CD14-positive monocyte (primary cell): Measurements from ENCODE around the gene LMNTD2. TPM values are rescaled to one million over a fixed set of nuclear protein-coding genes. Genes with fewer than 3 reads are reported as not detected.

Experiments
- DNase-seq, 3 donors: peaks; one replicate each; pipeline ENCODE4 v3.0.0-alpha.2; 2011 to 2022
- H2AFZ ChIP-seq: 2 replicates; pipeline ENCODE4 v1.6.0; 2012; ENCODE audit warnings: mild to moderate bottlenecking, low read depth, low read length, inconsistent platforms; ENCODE audit not compliant: insufficient read depth, poor library complexity, severe bottlenecking
- H3K27ac ChIP-seq, 2 donors: 1 replicate in 1 of 2; 2 replicates in 1 of 2; pipeline ENCODE4 v1.5.1; 2012 to 2013; ENCODE audit warnings: low read length in 2 of 2, control low read depth in 1 of 2, inconsistent platforms in 1 of 2, low read depth in 1 of 2, mild to moderate bottlenecking in 1 of 2
- H3K27me3 ChIP-seq, 2 donors: one replicate each; pipeline versions ENCODE4 v1.6.0 to v1.6.1; 2011 to 2013; ENCODE audit warnings: low read length in 2 of 2; ENCODE audit not compliant: control insufficient read depth in 2 of 2, insufficient read depth in 2 of 2
- H3K36me3 ChIP-seq, 2 donors: replicated peaks in 1 of 2; 1 replicate in 1 of 2; 2 replicates in 1 of 2; pipeline versions ENCODE4 v1.5.1 to v1.6.1; 2012 to 2013; ENCODE audit warnings: low read length in 2 of 2, control low read depth in 1 of 2, inconsistent platforms in 1 of 2, mild to moderate bottlenecking in 1 of 2; ENCODE audit not compliant: insufficient read depth in 2 of 2, control insufficient read depth in 1 of 2
- H3K4me1 ChIP-seq, 2 donors: 1 replicate in 1 of 2; 2 replicates in 1 of 2; pipeline versions ENCODE4 v1.5.1 to v1.6.1; 2012 to 2013; ENCODE audit warnings: low read length in 2 of 2, control low read depth in 1 of 2, inconsistent platforms in 1 of 2, mild to moderate bottlenecking in 1 of 2, moderate library complexity in 1 of 2; ENCODE audit not compliant: insufficient read depth in 2 of 2, control insufficient read depth in 1 of 2
- H3K4me2 ChIP-seq: replicated peaks from 2 replicates; pipeline ENCODE3; 2012; ENCODE audit warnings: low read length, moderate library complexity, mild to moderate bottlenecking; ENCODE audit not compliant: poor library complexity, severe bottlenecking; ENCODE audit errors: extremely low read depth
- H3K4me3 ChIP-seq, 3 experiments: fragments of 200-600 bp in 1 of 3; sonication (generic) in 1 of 3; replicated peaks in 1 of 3; 1 replicate in 2 of 3; 2 replicates in 1 of 3; pipeline ENCODE4 v1.5.1; 2011 to 2013; ENCODE audit warnings: low read length in 3 of 3, mild to moderate bottlenecking in 3 of 3, control low read depth in 2 of 3, low read depth in 2 of 3, inconsistent platforms in 1 of 3, moderate library complexity in 1 of 3
- H3K79me2 ChIP-seq: 2 replicates; pipeline ENCODE4 v1.6.0; 2012; ENCODE audit warnings: mild to moderate bottlenecking, control low read depth, inconsistent platforms, low read length, moderate library complexity; ENCODE audit not compliant: insufficient read depth
- H3K9ac ChIP-seq: 2 replicates; pipeline ENCODE4 v1.6.0; 2017; ENCODE audit warnings: low read length, mild to moderate bottlenecking; ENCODE audit not compliant: insufficient read depth, poor library complexity, severe bottlenecking
- H3K9me3 ChIP-seq, 2 donors: replicated peaks in 1 of 2; 1 replicate in 1 of 2; 2 replicates in 1 of 2; pipeline versions ENCODE4 v1.5.1 to v1.6.1; 2012 to 2013; ENCODE audit warnings: low read length in 2 of 2, control low read depth in 1 of 2; ENCODE audit not compliant: control insufficient read depth in 1 of 2, insufficient read depth in 1 of 2
- H4K20me1 ChIP-seq: 2 replicates; pipeline ENCODE4 v1.6.0; 2012; ENCODE audit warnings: mild to moderate bottlenecking, low read length, control low read depth, moderate library complexity; ENCODE audit not compliant: insufficient read depth
- H3K27ac Mint-ChIP-seq, 7 donors: one replicate each; pipeline ENCODE4 v1.8.0; 2020; ENCODE audit warnings: mild to moderate bottlenecking in 7 of 7, mixed read lengths in 7 of 7, moderate library complexity in 6 of 7, inconsistent platforms in 2 of 7
- H3K27me3 Mint-ChIP-seq, 3 donors: one replicate each; pipeline ENCODE4 v1.8.0; 2021 to 2022; ENCODE audit warnings: low read depth in 3 of 3, mild to moderate bottlenecking in 3 of 3, mixed read lengths in 3 of 3, moderate library complexity in 3 of 3, inconsistent platforms in 1 of 3
- H3K36me3 Mint-ChIP-seq, 2 donors: one replicate each; pipeline ENCODE4 v1.8.0; 2020; ENCODE audit warnings: mixed read lengths in 2 of 2, inconsistent platforms in 1 of 2, mild to moderate bottlenecking in 1 of 2
- H3K4me1 Mint-ChIP-seq: one replicate; pipeline ENCODE4 v1.8.0; 2020; ENCODE audit warnings: mild to moderate bottlenecking, mixed read lengths
- H3K4me3 Mint-ChIP-seq, 2 donors: one replicate each; pipeline ENCODE4 v1.8.0; 2020; ENCODE audit warnings: mild to moderate bottlenecking in 2 of 2, mixed read lengths in 2 of 2, moderate library complexity in 1 of 2
- H3K9me3 Mint-ChIP-seq, 7 donors: one replicate each; pipeline ENCODE4 v1.8.0; 2020 to 2022; ENCODE audit warnings: mixed read lengths in 7 of 7, mild to moderate bottlenecking in 6 of 7, moderate library complexity in 6 of 7, inconsistent platforms in 2 of 7
- CTCF ChIP-seq: fragments of 200-600 bp; IDR thresholded peaks from one replicate; pipeline ENCODE4 v1.8.0; 2022; ENCODE audit warnings: antibody characterized with exemption, mild to moderate bottlenecking
- WGBS: methylation state at CpG from one replicate; pipeline ENCODE4 v1.1.5; 2013; ENCODE audit warnings: missing lambda C conversion rate; ENCODE audit not compliant: insufficient coverage; 5-methylcytosine and 5-hydroxymethylcytosine counted together
- intact Hi-C, 2 donors: fragments of 100-400 bp; cut with micrococcal nuclease; formaldehyde crosslinking; loops; one replicate each; pipeline versions ENCODE4 v1.15.0 to v1.15.1; 2023
- polyA plus RNA-seq, 3 donors: library from polyadenylated mRNA; depleted of rRNA in 1 of 3; unstranded in 2 of 3; stranded (reverse) in 1 of 3; fragments of 300-500 nt in 2 of 3; fragments of >200 nt in 1 of 3; fragmentation: Illumina TruSeq in 2 of 3; gene quantifications; 1 replicate in 2 of 3; 2 replicates in 1 of 3; pipeline ENCODE4 v1.2.3, GENCODE V29; 2012 to 2021

Gene LMNTD2
- polyA plus RNA-seq, 3 donors: 0.67 to 10.6 (median 1.2) TPM

- peaks cover 8 to 10% of the 10 kb centered on the region in 2 donors for H3K36me3 Mint-ChIP-seq
- Histone ChIP-seq H2AFZ (peak within 1 kb of the TSS; percentile 92), H3K4me3 (peak within 1 kb of the TSS; percentile 79 to 91 (median 79)), H3K9me3 (peaks cover 0 to 3% of the 10 kb centered on the region in 2 donors), H4K20me1 (peaks cover 44% of the 10 kb centered on the region), H3K4me1 (peaks cover 22 to 40% of the 10 kb centered on the region in 2 donors), H3K9ac (peak within 1 kb of the TSS; percentile 81), H3K27ac (peak within 1 kb of the TSS; percentile 80 to 96), H3K4me2 (peak within 1 kb of the TSS; percentile 98), H3K36me3 (peaks cover 2 to 5% of the 10 kb centered on the region in 2 donors), H3K27me3 (peaks cover 8 to 28% of the 10 kb centered on the region in 2 donors), H3K79me2 (peaks cover 45% of the 10 kb centered on the region)
- WGBS: under 1% methylated on average over 63 of the region's 99 CpGs
- peaks cover 37% of the 10 kb centered on the region for H3K4me1 Mint-ChIP-seq
- intact Hi-C loops: loop anchor here (2.0 to 5.0 kb wide), 3 partner anchors 15 to 69 kb away; partner anchors contain the start of genes LMNTD2 (in 1 of the 2), RASSF7 (in 1 of the 2) and RNH1 (in 1 of the 2)
- TF ChIP-seq CTCF: no peak
- peaks cover 0 to 11% (median 3%) of the 10 kb centered on the region in 7 donors for H3K9me3 Mint-ChIP-seq
- DNase-seq: peak; percentile 91 to 96 (median 96)
- H3K4me3 Mint-ChIP-seq: peak within 1 kb of the TSS; percentile 93 to 98
- H3K27ac Mint-ChIP-seq: peak within 1 kb of the TSS; percentile 91 to 100 (median 99)
- peaks cover 22 to 38% (median 32%) of the 10 kb centered on the region in 3 donors for H3K27me3 Mint-ChIP-seq
Observed at GRCh38 chr11:575996-576768, 15.6 kb upstream of the LMNTD2 start, which contains the start of gene PHRF1. Gene PHRF1, plus strand, starts transcription at chr11:576470. Its CDS starts 5,043 bp downstream, at chr11:581513.

- H3K79me2 ChIP-seq: peaks cover 37% of the 10 kb centered on the region
- Mint-ChIP-seq H3K27me3 (peaks cover 26 to 45% (median 36%) of the 10 kb centered on the region in 3 donors), H3K4me1 (peaks cover 39% of the 10 kb centered on the region), H3K27ac (peak overlapping the region in 1 of 7 donors; percentile 73), H3K36me3 (peaks cover 6 to 8% of the 10 kb centered on the region in 2 donors), H3K9me3 (peaks cover 0 to 13% (median 3%) of the 10 kb centered on the region in 7 donors), H3K4me3 (peak overlapping the region; percentile 77 to 91)
- H3K4me3 ChIP-seq: peak overlapping the region; percentile 32 to 78 (median 51)
- peak overlapping the region; percentile 43 for H3K9ac ChIP-seq
- no peak overlapping the region for H3K27ac ChIP-seq
- H2AFZ ChIP-seq: peak overlapping the region; percentile 92
- under 1% methylated on average over 57 of the region's 81 CpGs for WGBS
- DNase-seq: no peak
- H3K9me3 ChIP-seq: peaks cover 0 to 3% of the 10 kb centered on the region in 2 donors
- peak overlapping the region; percentile 97 for H3K4me2 ChIP-seq
- H4K20me1 ChIP-seq: peaks cover 38% of the 10 kb centered on the region
- intact Hi-C loops: loop anchor here (5.0 kb wide), 2 partner anchors 37 to 68 kb away; partner anchors contain the start of gene RNH1 (in 1 of the 2)
- no peak for TF ChIP-seq CTCF
- H3K4me1 ChIP-seq: peaks cover 22 to 40% of the 10 kb centered on the region in 2 donors
- peaks cover 8 to 30% of the 10 kb centered on the region in 2 donors for H3K27me3 ChIP-seq
- peaks cover 0 to 3% of the 10 kb centered on the region in 2 donors for H3K36me3 ChIP-seq
Observed at GRCh38 chr11:575313-575995, 14.9 kb upstream of the LMNTD2 start.
